HepG2 (cell line): Measurements from ENCODE around the gene ZNF48. TPM values are rescaled to one million over a fixed set of nuclear protein-coding genes. Genes with fewer than 3 reads are reported as not detected.
A peak's percentile ranks its signal among the peaks of the same experiment; 100 is the strongest.

Experiments
- AKAP8 ChIP-seq: sonication (generic); formaldehyde crosslinking; IDR thresholded peaks from 2 replicates; pipeline ENCODE4 v1.5.1; 2020; ENCODE audit warnings: mild to moderate bottlenecking, missing genetic modification reagents
- ATAD3A ChIP-seq: sonication (generic); formaldehyde crosslinking; IDR thresholded peaks from 2 replicates; pipeline ENCODE4 v1.4.0; 2020; ENCODE audit warnings: missing genetic modification reagents
- FOXA1 ChIP-seq, 2 experiments: fragments of 450-650 bp in 1 of 2; sonication (generic) in 1 of 2; formaldehyde crosslinking in 1 of 2; IDR thresholded peaks; 2 replicates each; pipeline versions ENCODE4 v1.4.0 to v1.6.1; 2016 to 2020; ENCODE audit warnings: missing genetic modification reagents in 1 of 2
- GATAD2A ChIP-seq: IDR thresholded peaks from 2 replicates; pipeline ENCODE4 v1.6.1; 2016
- PPARG ChIP-seq: conservative IDR thresholded peaks from 2 replicates; pipeline ENCODE4 v1.6.1; 2016; ENCODE audit warnings: missing biosample characterization, missing genetic modification reagents
- RORA ChIP-seq: sonication (generic); formaldehyde crosslinking; IDR thresholded peaks from 2 replicates; pipeline ENCODE4 v1.5.0; 2020; ENCODE audit warnings: mild to moderate bottlenecking, missing genetic modification reagents, moderate library complexity
- TEAD2 ChIP-seq: sonication (generic); formaldehyde crosslinking; IDR thresholded peaks from 2 replicates; pipeline ENCODE4 v1.9.0; 2021; ENCODE audit warnings: missing genetic modification reagents
- TGIF2 ChIP-seq: IDR thresholded peaks from 2 replicates; pipeline ENCODE4 v1.6.1; 2016; ENCODE audit warnings: control low read depth, missing compliant biosample characterization
- ZBTB20 ChIP-seq: sonication (generic); formaldehyde crosslinking; IDR thresholded peaks from 2 replicates; pipeline ENCODE4 v1.8.1; 2023; ENCODE audit warnings: missing genetic modification reagents, low read depth, mild to moderate bottlenecking, borderline replicate concordance
- ZNF567 ChIP-seq: sonication (generic); formaldehyde crosslinking; IDR thresholded peaks from 2 replicates; pipeline ENCODE4 v1.8.1; 2023; ENCODE audit warnings: mild to moderate bottlenecking, missing genetic modification reagents, borderline replicate concordance
- ZNF75D ChIP-seq: sonication (generic); formaldehyde crosslinking; IDR thresholded peaks from 2 replicates; pipeline ENCODE4 v1.8.1; 2023; ENCODE audit warnings: missing genetic modification reagents, mild to moderate bottlenecking, borderline replicate concordance
- polyA plus RNA-seq, 8 experiments: library from polyadenylated mRNA; depleted of rRNA in 3 of 8; stranded (reverse) in 7 of 8; unstranded in 1 of 8; fragments of >200 nt; fragmentation: Illumina TruSeq in 4 of 8; extraction: Trizol in 4 of 8; gene quantifications; 2 replicates each; pipeline versions ENCODE4 v1.2.1 to v1.2.3, GENCODE V29; 2011 to 2016; ENCODE audit warnings: low read depth in 4 of 8, missing spikeins in 1 of 8, mixed read lengths in 1 of 8; ENCODE audit not compliant: insufficient read depth in 1 of 8
- total RNA-seq, 5 experiments: library from RNA; depleted of rRNA; stranded (reverse); fragments of >200 nt; fragmentation: Illumina TruSeq; extraction: Trizol; gene quantifications; 2 replicates each; pipeline ENCODE4 v1.2.3, GENCODE V29; 2016; ENCODE audit warnings: low read depth in 1 of 5
- TF ChIP-seq, protein P1 (sequence below): sonication (generic); formaldehyde crosslinking; IDR thresholded peaks from 2 replicates; pipeline ENCODE4 v1.4.0; 2020; ENCODE audit warnings: missing genetic modification reagents, borderline replicate concordance
- TF ChIP-seq, protein P2 (sequence below): sonication (generic); formaldehyde crosslinking; IDR thresholded peaks from 2 replicates; pipeline ENCODE4 v1.4.0; 2020; ENCODE audit warnings: low read depth, missing genetic modification reagents
- TF ChIP-seq, protein P3 (sequence below): fragments of 450-650 bp; IDR thresholded peaks from 2 replicates; pipeline ENCODE4 v1.6.1; 2016
- TF ChIP-seq, protein P4 (sequence below): sonication (generic); formaldehyde crosslinking; IDR thresholded peaks from 2 replicates; pipeline ENCODE4 v1.4.0; 2020; ENCODE audit warnings: missing genetic modification reagents, low read depth, mild to moderate bottlenecking, borderline replicate concordance
- TF ChIP-seq, protein P5 (sequence below): sonication (generic); formaldehyde crosslinking; IDR thresholded peaks from 2 replicates; pipeline ENCODE4 v1.4.0; 2020; ENCODE audit warnings: missing genetic modification reagents, mild to moderate bottlenecking, borderline replicate concordance

The ZNF48 gene
- total and polyA plus RNA-seq, 2 of the 13 experiments (the other 11 are each of a cell fraction or from before 2014, with no cell fraction given), result 9.9 to 12.3 TPM

DNA sequence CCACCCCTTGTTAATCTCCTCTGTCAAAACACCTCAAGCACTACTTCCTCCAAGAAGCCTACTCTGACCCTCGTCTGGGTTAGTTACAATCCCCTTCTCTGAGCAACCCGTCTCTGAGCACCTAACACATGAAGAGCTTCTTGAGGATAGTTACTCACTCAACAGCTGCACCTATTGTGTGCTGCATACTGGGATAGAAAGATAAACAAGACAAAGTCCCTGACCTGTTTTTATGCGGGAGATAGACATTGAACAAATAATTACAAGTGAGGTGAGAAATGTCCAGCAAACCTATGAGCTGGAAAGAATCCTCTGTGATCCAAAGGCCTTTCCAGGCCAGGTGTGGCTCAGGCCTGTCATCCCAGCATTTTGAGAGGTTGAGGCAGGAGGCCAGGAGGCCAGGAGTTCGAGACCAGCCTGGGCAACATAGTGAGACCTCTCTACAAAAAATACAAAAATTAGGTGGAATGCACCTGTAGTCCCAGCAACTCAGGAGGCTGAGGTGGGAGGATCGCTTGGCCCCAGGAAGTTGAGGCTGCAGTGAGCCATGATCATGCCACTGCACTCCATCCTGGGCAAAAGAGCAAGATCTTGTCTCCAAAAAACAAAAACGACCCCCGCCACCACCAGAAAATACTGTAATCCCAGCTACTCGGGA lies 6.7 kb downstream of the ZNF48 start (continued):
- TF ChIP-seq, protein P1, sequence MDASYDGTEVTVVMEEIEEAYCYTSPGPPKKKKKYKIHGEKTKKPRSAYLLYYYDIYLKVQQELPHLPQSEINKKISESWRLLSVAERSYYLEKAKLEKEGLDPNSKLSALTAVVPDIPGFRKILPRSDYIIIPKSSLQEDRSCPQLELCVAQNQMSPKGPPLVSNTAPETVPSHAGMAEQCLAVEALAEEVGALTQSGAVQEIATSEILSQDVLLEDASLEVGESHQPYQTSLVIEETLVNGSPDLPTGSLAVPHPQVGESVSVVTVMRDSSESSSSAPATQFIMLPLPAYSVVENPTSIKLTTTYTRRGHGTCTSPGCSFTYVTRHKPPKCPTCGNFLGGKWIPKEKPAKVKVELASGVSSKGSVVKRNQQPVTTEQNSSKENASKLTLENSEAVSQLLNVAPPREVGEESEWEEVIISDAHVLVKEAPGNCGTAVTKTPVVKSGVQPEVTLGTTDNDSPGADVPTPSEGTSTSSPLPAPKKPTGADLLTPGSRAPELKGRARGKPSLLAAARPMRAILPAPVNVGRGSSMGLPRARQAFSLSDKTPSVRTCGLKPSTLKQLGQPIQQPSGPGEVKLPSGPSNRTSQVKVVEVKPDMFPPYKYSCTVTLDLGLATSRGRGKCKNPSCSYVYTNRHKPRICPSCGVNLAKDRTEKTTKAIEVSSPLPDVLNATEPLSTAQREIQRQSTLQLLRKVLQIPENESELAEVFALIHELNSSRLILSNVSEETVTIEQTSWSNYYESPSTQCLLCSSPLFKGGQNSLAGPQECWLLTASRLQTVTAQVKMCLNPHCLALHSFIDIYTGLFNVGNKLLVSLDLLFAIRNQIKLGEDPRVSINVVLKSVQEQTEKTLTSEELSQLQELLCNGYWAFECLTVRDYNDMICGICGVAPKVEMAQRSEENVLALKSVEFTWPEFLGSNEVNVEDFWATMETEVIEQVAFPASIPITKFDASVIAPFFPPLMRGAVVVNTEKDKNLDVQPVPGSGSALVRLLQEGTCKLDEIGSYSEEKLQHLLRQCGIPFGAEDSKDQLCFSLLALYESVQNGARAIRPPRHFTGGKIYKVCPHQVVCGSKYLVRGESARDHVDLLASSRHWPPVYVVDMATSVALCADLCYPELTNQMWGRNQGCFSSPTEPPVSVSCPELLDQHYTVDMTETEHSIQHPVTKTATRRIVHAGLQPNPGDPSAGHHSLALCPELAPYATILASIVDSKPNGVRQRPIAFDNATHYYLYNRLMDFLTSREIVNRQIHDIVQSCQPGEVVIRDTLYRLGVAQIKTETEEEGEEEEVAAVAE (CRISPR knock-in tag), result peak; percentile 88
- TF ChIP-seq RORA (peak; percentile 95), ATAD3A (0 out of 2 replicates have a peak, but pooled peaks have one; percentile 77), AKAP8 (CRISPR knock-in tag) (no peak; the same call in 1 of the 2 replicates), FOXA1 (IDR thresholded peaks at IDR 0.05) (peak; percentile 91), FOXA1 (CRISPR knock-in tag; IDR thresholded peaks at IDR 0.05) (peak; percentile 94), TEAD2 (CRISPR knock-in tag) (no peak), ZNF75D (CRISPR knock-in tag) (no peak), TGIF2 (CRISPR knock-in tag) (peak; percentile 75), GATAD2A (peak; percentile 91), ZBTB20 (no peak), ZNF567 (CRISPR knock-in tag) (no peak; the same call in 1 of the 2 replicates), PPARG (CRISPR knock-in tag) (peak; percentile 82)
- TF ChIP-seq, protein P2, sequence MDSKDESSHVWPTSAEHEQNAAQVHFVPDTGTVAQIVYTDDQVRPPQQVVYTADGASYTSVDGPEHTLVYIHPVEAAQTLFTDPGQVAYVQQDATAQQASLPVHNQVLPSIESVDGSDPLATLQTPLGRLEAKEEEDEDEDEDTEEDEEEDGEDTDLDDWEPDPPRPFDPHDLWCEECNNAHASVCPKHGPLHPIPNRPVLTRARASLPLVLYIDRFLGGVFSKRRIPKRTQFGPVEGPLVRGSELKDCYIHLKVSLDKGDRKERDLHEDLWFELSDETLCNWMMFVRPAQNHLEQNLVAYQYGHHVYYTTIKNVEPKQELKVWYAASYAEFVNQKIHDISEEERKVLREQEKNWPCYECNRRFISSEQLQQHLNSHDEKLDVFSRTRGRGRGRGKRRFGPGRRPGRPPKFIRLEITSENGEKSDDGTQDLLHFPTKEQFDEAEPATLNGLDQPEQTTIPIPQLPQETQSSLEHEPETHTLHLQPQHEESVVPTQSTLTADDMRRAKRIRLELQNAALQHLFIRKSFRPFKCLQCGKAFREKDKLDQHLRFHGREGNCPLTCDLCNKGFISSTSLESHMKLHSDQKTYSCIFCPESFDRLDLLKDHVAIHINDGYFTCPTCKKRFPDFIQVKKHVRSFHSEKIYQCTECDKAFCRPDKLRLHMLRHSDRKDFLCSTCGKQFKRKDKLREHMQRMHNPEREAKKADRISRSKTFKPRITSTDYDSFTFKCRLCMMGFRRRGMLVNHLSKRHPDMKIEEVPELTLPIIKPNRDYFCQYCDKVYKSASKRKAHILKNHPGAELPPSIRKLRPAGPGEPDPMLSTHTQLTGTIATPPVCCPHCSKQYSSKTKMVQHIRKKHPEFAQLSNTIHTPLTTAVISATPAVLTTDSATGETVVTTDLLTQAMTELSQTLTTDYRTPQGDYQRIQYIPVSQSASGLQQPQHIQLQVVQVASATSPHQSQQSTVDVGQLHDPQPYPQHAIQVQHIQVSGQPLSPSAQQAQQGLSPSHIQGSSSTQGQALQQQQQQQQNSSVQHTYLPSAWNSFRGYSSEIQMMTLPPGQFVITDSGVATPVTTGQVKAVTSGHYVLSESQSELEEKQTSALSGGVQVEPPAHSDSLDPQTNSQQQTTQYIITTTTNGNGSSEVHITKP (CRISPR knock-in tag), result no peak
- TF ChIP-seq, protein P3, sequence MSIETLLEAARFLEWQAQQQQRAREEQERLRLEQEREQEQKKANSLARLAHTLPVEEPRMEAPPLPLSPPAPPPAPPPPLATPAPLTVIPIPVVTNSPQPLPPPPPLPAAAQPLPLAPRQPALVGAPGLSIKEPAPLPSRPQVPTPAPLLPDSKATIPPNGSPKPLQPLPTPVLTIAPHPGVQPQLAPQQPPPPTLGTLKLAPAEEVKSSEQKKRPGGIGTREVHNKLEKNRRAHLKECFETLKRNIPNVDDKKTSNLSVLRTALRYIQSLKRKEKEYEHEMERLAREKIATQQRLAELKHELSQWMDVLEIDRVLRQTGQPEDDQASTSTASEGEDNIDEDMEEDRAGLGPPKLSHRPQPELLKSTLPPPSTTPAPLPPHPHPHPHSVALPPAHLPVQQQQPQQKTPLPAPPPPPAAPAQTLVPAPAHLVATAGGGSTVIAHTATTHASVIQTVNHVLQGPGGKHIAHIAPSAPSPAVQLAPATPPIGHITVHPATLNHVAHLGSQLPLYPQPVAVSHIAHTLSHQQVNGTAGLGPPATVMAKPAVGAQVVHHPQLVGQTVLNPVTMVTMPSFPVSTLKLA, result peak; percentile 47; the same call in 1 of the 2 replicates
- TF ChIP-seq, protein P4, sequence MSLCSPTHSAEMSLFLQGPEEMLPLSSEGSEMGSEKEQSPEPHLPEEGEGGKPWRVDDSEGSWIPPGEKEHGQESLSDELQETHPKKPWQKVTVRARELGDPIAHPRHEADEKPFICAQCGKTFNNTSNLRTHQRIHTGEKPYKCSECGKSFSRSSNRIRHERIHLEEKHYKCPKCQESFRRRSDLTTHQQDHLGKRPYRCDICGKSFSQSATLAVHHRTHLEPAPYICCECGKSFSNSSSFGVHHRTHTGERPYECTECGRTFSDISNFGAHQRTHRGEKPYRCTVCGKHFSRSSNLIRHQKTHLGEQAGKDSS, result no peak; the same call in 1 of the 2 replicates
- TF ChIP-seq, protein P5, sequence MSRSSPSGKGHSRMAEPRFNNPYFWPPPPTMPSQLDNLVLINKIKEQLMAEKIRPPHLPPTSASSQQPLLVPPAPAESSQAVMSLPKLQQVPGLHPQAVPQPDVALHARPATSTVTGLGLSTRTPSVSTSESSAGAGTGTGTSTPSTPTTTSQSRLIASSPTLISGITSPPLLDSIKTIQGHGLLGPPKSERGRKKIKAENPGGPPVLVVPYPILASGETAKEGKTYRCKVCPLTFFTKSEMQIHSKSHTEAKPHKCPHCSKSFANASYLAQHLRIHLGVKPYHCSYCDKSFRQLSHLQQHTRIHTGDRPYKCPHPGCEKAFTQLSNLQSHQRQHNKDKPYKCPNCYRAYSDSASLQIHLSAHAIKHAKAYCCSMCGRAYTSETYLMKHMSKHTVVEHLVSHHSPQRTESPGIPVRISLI (CRISPR knock-in tag), result 0 out of 2 replicates have a peak, but pooled peaks have one; percentile 23
